AG09309 (cell line): Measurements from ENCODE around the gene LRTM1.

Source experiments
- DNase-seq: peaks from one replicate; pipeline ENCODE4 v3.0.0-alpha.2; 2010; ENCODE audit warnings: low read depth
- H3K4me3 ChIP-seq: 2 replicates; pipeline ENCODE4 v1.5.1; 2011; ENCODE audit warnings: mild to moderate bottlenecking, low read depth, low read length, moderate library complexity; ENCODE audit not compliant: control insufficient read depth
- TF ChIP-seq, protein P1 (sequence below): IDR thresholded peaks from 2 replicates; pipeline ENCODE4 v1.5.1; 2011; ENCODE audit warnings: mild to moderate bottlenecking, low read depth, low read length, inconsistent platforms; ENCODE audit not compliant: insufficient read depth, control insufficient read depth; ENCODE audit errors: missing control alignments

Gene LRTM1

DNA sequence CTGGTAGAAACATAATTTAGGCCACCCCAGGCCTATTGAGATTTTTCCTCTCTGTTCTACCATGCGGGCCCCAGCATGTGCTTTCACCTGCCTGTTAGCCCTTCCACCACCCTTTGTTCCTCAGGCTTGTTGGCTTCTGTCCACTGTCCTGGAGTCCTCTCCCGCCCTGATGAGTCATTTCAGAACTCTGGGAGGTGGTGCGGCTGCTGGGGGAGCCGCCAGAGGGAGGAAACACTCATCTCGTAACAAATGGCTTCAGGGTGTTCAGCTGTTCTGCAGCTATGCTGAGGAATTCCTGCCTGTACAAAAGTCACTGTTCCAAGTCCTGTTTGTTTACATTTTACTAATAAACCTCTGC lies 36.3 kb downstream of the LRTM1 start:
- DNase-seq: peak; percentile 90
- TF ChIP-seq, protein P1, sequence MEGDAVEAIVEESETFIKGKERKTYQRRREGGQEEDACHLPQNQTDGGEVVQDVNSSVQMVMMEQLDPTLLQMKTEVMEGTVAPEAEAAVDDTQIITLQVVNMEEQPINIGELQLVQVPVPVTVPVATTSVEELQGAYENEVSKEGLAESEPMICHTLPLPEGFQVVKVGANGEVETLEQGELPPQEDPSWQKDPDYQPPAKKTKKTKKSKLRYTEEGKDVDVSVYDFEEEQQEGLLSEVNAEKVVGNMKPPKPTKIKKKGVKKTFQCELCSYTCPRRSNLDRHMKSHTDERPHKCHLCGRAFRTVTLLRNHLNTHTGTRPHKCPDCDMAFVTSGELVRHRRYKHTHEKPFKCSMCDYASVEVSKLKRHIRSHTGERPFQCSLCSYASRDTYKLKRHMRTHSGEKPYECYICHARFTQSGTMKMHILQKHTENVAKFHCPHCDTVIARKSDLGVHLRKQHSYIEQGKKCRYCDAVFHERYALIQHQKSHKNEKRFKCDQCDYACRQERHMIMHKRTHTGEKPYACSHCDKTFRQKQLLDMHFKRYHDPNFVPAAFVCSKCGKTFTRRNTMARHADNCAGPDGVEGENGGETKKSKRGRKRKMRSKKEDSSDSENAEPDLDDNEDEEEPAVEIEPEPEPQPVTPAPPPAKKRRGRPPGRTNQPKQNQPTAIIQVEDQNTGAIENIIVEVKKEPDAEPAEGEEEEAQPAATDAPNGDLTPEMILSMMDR: peak; percentile 69
- no peak overlapping the region for H3K4me3 ChIP-seq

DNA sequence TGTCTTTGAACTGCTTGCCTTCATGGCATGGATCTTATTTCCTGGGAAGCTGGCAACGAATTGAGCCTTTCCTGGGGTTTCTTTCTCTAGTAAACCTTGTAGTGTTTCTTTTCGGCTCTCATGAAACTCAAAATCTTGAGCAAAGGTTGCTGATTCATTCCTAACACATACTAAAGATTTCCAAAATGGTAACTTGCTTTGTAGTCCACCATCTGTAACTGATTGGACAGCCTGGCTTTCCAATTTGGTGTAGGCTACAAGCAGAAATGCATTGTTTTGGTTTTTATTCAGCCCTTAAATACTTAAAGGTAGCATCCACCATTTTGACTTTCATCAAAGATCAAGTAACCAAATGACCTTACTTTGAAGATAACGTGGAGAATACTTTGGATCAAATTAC lies 38.1 kb downstream of the LRTM1 start:
- no peak overlapping the region for H3K4me3 ChIP-seq
- TF ChIP-seq, protein P1: no peak
- DNase-seq: no peak

DNA sequence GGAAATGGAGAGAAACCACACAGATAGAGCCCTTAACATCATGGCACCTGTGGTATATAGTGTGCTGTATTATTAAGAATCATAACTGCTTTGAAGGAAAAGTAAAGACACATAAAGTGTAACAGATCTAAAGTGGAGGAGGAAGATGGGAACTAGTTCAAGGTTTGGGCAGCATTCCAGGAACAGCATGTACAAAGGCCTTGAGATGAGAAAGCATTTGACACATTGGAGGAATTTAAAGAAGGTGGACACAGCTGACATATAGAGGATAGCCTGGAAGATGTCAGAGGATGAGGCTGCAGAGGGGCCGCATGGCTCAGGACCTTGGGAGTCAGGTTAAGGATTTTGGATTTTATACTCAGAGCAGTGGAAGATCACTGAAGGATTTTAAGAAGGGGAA lies 39.0 kb downstream of the LRTM1 start:
- H3K4me3 ChIP-seq: no peak overlapping the region
- no peak for DNase-seq
- TF ChIP-seq, protein P1: no peak

DNA sequence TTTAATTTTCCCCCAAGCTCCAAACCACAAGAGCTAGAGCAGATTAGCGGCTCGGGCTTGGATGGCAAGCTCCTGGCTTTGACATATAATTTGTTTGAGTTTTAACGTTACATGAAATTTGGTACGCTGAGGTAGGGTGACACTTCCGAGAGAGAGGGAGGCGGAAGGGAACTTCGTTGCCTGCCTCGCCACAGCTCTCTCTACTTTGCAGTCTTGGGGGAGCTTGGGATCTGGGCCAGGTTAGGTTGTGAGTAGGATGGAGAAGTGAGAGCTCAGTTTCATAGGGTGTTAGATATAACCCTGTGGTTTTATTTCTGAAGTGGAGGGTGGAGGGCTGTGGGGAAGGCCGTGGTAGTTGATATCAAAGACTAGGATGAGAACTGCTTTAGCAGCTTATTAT lies 39.7 kb downstream of the LRTM1 start:
- DNase-seq: no peak
- no peak overlapping the region for H3K4me3 ChIP-seq
- TF ChIP-seq, protein P1: no peak

DNA sequence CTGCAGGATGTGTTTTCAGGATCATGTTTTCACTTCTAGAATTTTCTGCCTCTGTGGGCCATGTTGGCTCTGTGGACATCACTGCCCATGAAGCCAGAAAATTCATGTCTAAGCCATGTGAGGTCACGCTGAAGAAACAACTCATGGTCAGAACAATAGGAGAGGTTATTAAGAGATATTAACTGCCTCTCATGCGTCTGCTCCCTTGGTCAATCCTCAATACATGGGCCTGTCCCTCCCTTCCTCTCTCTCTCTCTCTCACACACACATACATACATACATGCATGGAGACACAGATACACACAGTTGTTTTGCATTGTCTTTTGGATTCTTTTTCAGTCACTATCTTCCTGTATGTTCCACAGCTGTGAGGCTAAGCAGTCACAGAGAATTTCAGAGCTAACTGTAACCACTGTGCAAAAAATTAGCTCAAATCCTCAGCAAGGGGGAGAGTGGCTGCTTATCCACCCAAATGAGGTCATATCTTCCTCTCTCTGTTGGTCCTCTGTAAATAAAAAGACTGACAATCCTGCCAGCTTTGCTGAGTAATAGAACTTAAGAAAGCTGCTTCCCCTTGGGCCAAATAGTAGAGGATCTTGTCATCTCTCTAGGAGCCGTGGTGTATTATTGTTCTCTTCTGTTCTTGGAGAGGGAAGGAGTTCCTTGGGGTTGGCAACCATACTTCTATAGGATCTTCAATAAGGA lies 45.6 kb downstream of the LRTM1 start:
- peak; percentile 94 for DNase-seq
- TF ChIP-seq, protein P1: no peak
- no peak overlapping the region for H3K4me3 ChIP-seq

DNA sequence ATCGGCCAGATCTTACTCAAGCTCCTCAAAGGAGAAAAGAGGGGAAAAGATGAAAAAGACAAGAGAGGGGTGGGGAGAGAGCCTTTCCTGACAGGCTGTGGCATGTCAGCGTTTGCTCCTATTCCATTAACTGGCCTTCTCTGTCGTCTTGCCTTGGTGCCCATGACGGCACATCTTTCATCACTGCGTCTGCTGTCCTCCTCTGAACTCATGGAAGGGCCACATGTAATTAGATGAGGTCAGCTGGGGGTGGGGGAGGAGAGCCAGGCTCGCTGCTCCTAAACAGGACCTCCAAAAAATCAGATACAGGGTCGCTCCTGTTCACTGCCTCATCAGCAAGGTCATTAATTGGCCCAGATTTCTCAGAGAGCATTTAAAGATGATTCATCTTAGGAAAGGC lies 49.7 kb downstream of the LRTM1 start:
- TF ChIP-seq, protein P1: no peak
- H3K4me3 ChIP-seq: no peak overlapping the region
- DNase-seq: no peak
